Hypothalamus (tissue), 51 donors: Measurements from ENCODE around the gene ITGB2.
A peak's percentile ranks its signal among the peaks of the same experiment; 100 is the strongest.
"Not testable (repeated sequence)": the region's sequence is repeated elsewhere in the genome, so short reads cannot be mapped to it uniquely, and the experiment has no call there.

Experiments used
- DNase-seq, 51 donors: peaks; one replicate each; lab custom pipeline; 2025; lab: John Stamatoyannopoulos, UW

ITGB2 gene

DNA sequence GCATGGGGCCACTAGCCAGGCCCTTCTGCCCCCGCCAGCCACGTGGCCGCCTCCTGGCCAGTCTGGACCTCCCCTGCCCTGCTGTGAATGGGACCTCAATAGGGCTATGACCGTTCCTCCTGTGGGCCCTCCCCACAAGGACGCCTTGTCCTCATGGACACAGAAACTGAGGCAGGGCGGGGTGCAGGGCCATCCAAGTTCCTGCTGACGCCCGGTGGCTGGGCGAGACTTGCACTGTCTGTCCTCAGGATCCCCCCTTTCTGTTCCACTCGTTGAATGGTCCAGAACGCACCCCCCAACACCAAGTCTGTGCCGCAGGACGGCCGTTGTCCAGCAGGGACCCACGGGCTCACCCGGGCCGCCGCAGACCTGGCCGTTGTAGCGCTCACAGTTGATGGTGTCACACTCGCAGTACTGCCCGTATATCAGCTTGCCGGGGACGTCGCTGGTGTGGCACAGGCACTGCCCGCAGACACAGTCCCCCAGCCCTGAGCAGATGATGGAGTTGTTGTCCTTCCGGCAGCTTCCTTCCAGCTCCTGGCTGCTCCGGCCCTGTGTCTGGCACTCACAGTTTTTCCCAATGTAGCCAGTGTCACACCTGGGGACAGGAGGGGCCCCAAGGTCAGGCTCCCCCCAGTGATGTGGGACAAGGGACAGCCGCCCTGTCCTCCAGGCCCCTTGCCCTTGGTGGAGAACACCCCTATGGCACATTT lies 30.9 kb downstream of the ITGB2 start:
- DNase-seq, result no peak

DNA sequence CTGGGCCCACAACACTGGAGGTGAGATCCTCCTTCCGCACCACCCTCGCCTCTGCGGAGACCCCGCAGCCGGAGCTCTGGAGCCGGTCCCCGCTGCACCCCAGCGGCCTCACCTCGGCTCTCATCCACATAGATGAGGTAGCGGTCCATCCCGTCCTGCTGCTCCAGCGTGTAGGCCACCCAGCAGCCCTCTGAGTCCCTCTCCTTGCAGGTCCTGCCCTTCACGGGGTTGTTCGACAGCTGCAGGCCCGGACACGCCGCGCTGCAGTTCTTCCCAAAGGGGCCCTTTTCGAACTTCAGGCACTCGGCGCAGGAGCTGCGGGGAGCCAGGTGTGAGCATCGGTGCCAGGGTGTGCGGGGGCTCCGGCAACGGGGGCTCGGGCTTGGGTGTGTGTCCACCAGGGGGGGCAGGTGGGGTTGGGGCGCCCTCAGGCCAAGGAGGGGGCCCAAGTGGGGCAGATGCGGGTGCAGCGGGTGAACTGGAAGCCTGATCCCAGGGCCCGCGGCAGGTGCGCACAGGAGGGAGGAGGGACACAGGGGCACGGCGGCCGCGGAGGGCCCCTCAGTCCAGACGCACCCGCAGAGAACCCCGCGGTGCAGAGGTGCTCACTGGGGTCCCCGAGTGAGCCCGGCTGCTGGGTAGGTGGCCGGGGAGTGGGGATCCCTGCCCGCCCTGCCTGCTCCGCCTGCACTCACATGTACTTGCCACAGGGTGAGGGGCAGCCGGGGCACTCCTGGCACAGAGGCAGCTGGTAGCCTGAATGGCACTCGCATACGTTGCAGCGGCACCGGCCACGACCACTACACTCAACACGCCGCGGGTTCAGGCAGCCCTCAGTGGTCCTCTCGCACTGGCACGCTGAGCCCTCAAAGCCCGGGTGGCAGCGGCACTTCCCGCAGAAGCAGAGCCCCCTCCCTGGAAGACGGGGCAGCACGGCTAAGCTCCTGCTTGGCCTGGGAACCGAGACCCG lies 31.8 kb downstream of the ITGB2 start:
- DNase-seq, result no peak

DNA sequence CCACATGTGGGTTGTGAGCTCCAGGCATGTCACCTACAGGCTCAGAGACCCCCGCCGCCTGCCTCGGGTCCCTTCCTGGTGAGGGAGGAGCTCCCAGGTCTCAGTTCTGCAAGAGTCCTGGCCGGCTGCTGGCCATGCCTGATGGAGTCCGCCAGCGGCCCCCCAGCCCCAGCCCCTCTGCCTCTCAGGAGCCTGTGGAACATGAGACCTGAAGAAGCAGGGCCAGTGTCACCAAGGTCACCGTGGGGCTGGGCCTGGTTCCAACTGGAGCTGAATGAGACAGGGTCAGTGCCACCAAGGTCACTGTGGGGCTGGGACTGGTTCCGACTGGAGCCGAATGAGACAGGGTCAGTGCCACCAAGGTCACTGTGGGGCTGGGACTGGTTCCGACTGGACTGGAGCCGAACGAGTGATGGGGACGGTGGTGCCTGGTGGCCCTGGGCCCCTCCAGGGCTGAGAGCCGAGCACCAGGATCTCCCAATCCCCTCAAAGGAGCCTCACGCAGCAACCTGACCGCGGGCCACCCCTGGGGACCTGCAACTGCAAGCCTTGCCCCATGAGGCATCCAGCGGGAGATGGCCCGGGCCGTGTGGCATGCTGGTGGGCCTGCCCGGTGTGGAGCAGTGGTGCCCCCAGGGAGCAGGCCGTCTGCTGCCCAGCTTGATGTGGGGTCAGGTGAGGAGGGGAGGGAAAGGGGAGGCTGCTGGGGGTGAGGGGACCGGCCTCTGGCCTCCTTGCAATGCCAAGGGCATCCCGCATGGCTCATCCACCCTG lies 32.7 kb downstream of the ITGB2 start:
- no peak for DNase-seq

DNA sequence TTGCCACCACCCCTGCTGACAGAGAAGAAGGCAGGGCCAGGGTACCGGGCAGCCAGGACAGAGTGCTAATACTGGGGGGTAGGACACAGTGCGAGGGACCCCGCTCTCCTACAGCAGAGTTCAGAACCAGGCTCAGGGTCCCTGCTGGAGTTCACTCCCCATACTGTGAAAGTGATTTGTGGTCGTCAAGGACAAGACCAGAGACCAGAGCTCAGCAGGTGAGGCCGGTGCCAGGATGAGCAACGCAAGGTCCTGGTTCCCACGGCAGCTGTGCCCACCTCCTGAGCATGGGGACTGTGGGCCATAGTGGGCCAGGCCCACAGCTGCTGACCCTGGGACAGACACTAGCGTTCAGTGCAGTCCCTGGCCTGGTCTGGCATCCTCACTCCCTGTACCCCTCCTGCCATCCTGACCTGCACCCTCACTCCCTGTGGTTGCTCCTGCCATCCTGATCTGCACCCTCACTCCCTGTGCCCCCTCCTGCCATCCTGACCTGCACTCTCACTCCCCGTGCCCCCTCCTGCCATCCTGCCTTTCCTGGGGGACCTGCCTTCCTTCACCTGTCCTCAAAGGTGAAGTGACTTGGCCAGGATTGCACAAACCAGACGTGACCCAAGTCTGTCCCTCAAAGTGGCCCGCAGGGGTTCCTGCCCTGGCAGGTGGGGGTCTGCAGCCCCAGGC lies 33.4 kb downstream of the ITGB2 start:
- no peak for DNase-seq

DNA sequence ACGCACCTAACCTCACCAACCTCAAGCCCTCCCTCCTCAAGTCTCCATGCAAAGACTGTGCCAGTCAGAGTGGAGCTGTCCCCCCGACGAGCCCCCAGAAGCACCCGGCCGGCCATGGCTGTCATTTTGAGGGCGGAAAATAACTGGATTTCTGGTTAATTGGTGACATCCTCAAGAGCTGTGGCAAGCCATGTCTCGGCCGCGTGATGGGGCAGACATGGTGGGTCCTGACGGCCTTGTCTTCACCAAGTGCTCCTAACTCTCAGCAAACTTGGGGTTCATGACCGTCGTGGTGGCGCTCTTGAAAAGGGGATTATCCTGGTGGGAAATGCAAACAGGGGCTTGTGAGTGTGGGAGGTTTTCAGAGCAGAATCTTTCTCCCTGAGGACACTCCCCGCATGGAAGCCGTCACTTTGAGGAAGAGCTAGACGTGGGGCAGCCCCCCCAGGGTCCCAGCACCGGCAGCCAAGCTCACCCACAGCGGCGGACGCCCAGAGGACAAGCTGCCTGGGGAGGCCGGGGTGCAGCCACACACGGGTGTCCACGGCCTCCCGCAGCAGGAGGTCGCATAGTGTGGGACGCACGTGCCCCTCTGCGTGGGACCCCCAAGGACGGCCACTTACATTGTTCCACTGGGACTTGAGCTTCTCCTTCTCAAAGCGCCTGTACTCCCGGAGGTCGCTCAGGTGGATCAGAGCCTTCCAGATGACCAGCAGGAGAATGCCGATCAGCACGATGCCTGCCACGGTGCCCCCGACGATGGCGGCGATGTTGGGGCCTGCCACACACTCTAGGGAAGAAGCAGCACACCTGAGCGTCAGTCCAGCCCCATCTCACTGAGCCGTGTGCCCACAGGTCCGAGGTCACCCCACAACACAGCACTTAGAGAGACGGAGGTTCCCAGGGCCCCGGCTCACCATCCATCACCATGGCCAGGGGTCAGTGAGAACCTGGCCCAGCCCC lies 34.3 kb downstream of the ITGB2 start:
- DNase-seq, result no peak

DNA sequence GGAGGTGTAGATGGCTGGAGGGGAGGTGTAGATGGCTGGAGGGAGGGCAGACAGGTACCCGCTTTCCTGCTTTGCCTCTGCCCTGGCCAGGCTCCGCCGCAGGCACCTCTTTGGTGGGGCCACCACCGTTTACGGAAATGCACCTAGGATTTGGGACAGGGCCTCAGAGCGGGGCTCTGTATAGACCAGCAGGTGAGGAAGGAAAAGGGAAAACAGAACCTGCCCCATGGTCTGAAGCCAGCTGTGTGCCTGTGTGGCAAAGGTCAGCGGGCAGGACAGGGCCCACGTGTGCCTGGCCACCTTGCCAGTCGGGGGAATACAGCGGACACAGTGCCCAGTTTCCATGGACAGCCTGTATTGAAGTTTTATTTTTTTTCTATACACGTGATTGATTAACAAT lies 35.1 kb downstream of the ITGB2 start:
- no peak for DNase-seq

DNA sequence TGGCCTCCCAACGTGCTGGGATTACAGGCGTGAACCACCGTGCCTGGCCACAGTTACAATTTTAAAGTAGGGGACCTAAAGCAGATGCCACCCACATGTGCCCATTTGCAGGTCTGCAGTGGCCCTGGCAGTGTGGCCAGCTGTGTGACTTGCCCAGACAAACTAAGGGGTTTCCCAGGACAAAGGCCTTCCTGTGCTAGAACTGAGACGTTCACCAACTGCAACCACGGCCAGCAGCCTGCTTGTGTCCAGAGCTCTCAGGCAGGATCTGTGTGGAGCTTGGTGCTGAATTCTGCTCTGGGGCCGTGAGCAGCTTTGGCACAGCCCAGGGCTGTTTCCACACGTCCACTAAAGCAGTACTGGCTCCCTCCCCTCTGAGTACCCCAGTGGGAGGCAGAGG lies 36.6 kb downstream of the ITGB2 start:
- DNase-seq, result no peak

DNA sequence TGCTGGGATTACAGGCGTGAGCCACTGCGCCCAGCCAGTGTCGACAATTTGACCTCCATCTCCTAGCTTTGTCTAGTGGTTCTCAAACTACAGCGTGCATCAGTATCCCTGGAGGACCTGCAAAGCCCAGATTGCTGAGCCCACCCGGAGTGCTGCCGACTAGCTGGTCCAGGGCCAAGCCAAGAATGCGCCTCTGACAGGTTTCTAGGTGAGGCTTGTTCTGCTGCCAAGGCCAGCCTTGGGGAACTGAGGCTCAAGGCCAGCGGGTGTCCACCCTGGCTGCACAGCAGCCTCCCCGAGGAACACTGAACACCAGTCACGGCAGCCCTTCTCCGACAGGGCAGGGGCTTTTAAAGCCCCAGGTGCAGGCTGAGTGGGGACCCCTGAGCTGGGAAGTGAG lies 37.4 kb downstream of the ITGB2 start:
- no peak for DNase-seq

DNA sequence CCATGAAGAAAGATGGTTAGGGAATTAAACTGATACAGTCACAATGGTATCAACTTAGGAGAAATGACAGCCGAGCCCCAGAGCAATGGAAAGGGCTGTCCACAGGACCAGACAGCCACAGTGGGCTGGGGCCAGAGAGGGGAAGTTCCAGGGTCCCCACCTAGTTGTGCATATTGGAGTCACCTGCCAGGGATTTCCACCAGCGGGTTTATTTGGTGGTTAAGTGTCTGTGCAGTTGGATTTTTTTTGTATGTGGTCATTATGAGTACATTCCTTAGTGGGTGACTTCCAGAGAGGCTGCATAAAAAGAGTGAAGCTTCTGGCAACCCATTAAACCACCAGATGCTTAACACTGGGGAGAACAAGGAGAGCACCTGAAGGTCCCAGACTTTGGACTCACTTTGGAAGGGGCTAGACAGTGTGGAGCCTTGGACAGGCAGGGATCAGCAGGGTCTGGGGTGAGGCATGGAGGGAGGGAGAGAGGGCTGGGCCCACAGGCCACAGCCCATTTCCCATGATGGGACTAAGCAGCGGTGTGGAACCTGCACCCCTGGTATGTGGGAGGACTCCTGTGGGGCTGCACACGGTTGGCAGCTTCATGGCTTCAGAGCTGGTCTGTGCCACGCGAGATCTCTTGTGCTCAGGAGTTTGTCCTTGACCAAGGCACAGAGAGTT lies 39.4 kb downstream of the ITGB2 start:
- DNase-seq, result no peak

DNA sequence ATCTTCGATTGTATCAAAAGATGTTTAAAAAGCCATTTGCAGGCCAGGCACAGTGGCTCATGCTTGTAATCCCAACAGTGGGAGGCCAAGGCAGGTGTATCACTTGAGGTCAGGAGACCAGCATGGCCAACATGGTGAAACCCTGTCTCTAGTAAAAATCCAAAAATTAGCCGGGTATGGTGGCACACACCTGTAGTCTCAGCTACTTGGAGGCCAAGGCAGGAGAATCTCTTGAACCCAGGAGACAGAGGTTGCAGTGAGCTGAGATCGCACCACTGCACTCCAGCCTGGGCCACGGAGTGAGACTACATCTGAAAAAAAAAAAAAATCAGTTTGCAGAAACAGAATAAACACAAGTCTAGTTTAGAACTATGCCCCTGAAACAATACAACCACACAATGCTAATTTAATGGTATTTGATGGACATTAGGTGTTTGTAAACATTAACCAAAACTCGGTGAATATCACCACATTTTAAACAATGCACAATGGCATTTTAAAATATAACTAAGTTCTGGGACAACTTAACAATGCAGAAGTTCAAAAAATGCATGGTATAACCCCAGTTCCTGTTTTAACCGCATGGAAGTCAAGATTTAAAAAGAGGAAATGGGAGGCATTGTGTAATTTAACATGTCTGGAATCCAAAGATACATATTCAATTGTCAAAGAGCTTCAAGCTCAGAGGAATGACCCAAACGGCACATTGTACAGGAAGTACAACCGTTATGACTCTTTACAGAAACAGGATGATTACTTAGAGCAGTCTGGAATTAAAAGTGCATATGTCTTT lies 40.1 kb downstream of the ITGB2 start:
- no peak for DNase-seq

DNA sequence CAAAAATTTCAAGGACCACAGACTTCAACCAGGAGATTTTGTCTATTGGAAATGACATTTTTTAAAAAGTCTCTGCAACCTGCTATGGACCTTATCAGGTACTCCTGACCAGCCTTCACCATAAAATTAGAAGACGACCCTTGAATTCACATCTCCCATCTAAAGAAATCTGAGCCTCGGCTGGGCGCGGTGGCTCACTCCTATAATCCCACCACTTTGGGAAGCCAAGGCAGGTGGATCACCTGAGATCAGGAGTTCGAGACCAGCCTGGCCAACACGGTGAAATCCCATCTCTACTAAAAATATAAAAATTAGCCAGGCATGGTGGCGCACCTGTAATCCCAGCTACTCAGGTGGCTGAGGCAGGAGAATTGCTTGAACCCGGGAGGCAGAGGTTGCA lies 41.5 kb downstream of the ITGB2 start:
- DNase-seq, result not testable (repeated sequence)

DNA sequence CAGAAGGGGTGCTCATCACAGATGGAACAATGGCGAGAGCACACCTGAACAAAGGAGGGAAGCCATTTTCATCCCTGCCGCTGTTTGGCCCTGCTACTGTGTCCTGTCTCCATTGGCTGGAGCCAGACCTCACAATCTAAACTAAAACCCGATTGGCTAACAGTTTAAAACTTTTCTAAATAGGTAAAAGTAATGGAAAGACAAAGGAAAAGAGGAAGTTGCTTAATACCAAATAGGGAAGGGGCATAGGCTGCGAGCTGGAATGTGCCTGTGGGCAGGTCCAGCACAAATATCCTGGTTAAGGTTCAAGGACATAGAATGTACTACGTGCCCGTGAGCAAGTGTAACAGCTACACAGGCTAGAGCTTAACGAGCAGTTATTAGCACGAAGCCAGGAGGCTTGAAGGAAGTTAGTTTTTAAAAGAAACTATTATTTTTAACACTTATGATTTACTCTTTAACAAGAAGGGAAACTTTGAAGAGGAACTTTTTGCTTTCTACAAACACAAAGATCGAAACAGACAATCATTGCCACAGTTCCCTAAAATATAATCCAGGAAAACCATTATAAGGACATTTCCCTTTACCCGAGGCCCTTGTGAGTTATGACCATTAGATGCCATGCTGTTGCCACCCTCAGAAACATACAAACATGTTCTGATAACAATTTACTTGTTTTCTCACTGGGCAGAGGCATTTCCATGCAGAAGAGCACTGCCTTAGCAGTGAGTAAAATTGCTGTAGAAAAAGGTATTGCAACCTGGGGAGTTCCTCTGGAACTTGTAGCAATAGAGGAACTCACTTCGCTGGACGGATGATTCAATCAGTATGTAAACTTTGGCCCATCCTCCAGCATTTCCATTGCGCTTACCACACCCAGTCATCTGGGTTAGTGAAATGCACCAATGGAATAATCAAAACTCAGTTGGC lies 42.4 kb downstream of the ITGB2 start:
- DNase-seq, result no peak

DNA sequence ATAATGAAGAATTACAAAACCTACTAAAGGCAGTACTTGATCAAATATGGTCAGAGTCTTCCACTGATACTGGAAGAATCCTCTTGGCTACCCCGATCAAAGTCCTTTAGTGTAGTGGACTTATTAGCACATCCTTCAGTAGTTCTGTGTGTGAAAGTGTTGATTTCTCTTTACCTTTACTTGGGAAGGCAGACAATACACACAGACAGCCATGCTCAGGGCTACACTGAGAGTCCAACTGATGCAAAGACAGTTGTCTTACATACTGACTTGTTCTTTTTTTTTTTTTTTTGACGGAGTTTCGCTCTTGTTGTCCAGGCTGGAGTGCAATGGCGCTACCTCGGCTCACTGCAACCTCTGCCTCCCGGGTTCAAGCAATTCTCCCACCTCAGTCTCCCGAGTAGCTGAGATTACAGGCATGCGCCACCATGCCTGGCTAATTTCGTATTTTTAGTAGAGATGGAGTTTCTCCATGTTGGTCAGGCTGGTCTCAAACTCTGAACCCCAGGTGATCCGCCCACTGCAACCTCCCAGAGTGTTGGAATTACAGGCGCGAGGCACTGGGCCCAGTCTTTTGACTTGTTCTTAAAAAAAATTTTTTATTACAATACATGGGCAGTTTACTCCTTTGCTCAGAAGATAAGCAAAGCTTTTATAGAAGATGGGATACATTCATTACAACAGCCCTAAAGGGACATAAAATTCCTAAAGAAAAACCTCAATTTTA lies 43.7 kb downstream of the ITGB2 start:
- DNase-seq, result no peak

DNA sequence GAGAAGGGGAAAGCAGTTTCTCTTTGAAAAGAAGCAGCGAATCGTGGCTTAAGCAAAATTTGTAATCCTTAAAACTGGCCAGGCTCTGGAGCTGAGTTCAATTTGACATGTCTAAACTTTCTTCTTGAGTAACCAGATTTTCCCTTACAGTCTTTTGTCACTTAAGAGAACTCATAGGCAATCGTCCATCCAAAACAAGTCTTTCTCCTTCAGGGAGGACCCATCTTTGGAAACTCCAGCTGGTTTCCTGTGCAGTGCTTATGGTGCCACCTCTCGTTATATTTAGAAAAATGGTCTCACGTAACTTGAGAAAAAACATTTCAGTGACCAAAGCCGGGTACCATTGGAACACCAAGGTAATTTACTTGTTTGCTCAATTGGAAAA lies 45.4 kb downstream of the ITGB2 start:
- DNase-seq, result peak in 1 of 51 donors; percentile 18

DNA sequence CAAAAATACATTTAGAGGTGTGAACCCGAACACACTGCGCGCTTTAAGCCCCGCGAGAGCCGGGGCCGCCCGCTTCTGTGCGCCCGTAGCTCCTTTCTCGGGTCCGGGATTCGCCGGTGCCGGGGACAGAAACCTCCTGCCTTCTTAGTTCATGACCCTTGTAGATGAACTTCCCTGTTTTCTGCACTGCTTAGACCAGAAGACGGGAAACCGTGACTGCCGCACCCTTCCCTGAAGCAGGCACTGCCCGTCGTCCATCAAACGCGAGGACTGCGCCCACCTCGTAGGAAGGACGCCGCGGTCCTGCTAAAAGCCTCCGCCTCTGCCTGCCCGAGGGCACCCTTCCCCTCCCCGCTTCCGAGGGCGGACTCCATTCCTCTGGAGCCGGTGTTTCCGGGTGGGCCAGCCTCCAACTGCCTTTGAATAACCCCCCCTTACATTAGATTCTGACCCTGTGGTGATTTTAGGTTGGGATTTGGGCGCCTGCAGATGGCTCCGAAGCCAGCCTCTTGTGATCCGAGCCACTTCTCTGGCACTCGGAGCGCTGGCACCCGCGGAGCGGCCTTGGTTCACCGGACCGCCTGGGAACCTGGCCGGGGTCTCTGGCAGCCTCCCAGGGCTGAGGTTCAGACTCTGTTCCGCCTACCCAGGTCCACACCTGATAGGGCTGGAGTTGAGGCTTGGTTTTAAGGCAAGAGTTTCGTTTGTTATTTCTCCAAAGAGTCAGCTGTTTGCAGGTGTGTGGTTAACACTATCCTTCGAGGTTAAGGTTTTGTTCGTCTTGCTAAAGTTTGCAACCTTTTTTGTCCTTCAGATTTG lies 46.0 kb downstream of the ITGB2 start:
- peak in 20 of 51 donors; percentile 5 to 49 (median 27) for DNase-seq

DNA sequence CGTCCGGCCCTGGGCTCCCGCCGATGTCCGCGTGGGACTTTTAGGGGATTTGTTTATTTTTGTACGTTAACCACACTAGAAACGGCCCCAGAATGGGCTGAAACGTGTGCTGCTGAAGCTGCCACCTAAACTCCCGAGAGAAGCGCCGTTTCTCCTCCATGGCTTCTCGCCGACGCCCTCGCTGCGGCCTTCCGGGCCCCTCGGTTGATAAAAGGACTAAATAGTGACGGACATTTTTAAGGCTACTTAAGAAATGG lies 46.5 kb downstream of the ITGB2 start:
- DNase-seq, result no peak
